Skin of body (tissue), 2 donors: Measurements from ENCODE around the gene MAGEA11. TPM values are rescaled to one million over a fixed set of nuclear protein-coding genes. Genes with fewer than 3 reads are reported as not detected.
"Not testable (repeated sequence)": the region's sequence is repeated elsewhere in the genome, so short reads cannot be mapped to it uniquely, and the experiment has no call there.

Source experiments
- DNase-seq: peaks from one replicate; lab custom pipeline; 2025; lab: John Stamatoyannopoulos, UW
- total RNA-seq: library from RNA; depleted of rRNA; stranded (reverse); fragments of >200 nt; gene quantifications from one replicate; pipeline ENCODE4 v1.2.3, GENCODE V29; 2014

The MAGEA11 gene
- total RNA-seq, result not detected

DNA sequence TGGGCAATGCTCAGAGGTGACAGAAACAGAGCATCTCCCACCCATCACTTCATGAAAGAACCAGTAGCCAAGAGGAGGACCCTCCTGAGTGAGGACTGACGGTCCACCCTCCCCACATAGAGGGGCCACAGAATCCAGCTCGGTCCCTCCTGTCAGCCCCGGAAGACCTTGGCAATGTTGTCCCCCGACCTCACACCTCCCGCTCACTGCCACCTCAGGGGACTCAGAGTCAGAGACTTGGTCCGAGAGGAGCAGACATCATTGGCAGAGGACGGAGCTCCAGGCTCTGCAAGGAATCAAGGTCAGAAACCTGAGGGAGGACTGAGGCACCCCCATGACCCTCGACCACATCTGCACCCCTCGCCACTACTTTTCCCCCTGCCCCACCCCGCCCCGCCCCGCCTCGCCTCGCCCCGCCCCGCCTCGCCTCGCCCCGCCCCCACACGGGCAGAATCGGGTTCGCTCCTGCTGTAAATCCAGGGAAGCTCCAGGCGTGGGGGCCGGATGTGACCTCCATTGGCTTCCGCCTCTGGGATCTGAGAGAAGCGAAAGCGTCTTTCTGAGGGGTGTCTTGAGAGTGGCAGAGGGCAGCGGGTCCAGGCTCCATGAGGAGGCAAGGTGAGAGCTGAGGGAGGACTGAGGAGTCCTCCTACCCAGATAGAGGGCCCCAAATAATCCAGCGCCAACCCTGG lies at the start of gene MAGEA11:
MAGEA11 (plus strand) TSS at position 516 of the 692 bp plus-strand sequence. CDS start 1,100 bp downstream, outside the sequence.
- no peak for DNase-seq

DNA sequence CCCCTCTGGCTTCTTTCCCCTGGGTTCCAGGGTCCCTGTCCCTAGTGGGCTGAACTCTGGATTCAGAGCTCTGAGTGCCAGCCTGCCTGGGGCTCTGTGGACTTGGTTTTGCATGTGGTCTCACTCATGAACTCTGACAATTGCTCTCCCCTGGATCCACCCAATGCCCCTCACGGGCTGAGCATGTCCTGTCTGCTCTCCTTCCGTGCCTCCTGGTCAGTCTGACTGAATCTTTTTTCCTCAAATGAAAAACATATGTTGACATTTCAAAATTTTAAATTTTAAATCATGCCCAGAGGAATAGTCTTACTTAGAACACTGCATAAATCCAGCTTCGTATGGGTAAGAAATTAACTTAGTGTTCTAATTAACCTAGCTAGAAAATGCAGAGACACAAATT lies 36.8 kb upstream of the MAGEA11 start:
- not testable (repeated sequence) for DNase-seq

- DNase-seq, result not testable (repeated sequence)
Measured at GRCh38 chrX:149675554-149675953, 36.3 kb upstream of the MAGEA11 start.

DNA sequence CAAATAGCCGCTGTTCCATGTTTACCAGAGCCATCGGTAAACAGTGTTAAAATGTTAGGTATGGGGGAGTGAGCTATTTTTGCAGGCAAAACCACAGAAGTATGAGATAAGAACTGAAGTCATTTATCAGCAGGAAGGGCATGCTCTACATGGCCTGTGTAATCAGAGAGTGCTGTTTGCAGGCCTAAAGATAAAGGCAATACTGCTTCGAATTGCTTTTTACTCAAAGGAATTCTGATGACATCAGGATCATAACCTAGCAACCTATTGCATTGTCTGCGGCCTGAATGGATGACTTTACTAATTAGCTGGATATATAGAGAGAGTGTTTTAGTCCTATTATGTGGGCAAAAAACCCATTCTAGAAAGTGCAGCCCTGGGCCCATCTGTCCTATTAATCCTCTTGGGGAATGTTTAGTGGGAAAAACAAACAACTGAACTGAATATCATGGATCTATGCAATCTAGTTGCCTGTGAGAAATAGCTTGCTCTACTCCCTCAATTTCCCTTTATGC lies 32.6 kb upstream of the MAGEA11 start:
- not testable (repeated sequence) for DNase-seq

DNA sequence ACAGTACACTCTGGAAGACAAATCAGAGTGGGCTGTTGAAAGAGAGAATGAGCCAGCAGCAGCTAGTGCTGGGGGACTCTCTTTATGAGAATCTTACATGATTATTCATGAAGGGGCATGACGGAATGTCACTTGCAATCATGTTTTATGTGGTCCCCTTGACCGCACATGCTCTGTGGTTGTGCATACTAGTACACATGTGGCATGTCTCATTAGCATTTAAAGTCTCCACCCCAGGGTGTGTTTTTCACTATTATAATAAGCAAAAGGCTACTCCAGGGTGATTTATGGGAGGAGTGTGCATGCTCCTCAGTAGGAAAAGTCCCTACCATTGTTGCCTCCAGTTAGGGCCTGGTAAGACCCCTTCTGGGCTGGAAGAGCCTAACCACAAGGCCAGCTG lies 30.7 kb upstream of the MAGEA11 start:
- DNase-seq, result no peak

DNA sequence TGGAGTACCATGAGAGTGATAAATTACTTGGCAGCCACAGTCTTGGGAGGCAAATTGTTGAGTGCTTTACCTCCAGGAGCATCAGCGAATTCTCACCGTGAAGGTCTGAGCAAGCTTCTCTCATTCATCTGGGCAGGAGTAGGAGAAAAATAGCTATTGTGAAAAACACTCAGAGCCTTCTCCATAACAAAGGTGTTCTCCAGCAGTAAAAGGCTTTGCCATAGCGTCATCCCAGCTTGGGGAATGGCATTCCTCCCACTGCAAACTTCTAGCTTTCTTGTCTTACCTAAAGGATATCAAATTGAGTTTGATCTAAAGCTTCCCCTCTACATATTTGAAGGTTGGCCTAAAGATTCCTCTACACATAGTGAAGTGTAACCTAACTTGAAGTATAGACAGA lies 29.8 kb upstream of the MAGEA11 start:
- no peak for DNase-seq

GRCh38 chrX:149682956-149683947 lies 28.6 kb upstream of the MAGEA11 start:
- DNase-seq, result no peak

- DNase-seq, result no peak
Measured at GRCh38 chrX:149683966-149684730, 27.7 kb upstream of the MAGEA11 start.

GRCh38 chrX:149687991-149688390 lies 23.9 kb upstream of the MAGEA11 start:
- DNase-seq, result no peak

GRCh38 chrX:149688552-149688951 lies 23.3 kb upstream of the MAGEA11 start:
- no peak for DNase-seq

- no peak for DNase-seq
Measured at GRCh38 chrX:149691794-149692193, 20.1 kb upstream of the MAGEA11 start.

DNA sequence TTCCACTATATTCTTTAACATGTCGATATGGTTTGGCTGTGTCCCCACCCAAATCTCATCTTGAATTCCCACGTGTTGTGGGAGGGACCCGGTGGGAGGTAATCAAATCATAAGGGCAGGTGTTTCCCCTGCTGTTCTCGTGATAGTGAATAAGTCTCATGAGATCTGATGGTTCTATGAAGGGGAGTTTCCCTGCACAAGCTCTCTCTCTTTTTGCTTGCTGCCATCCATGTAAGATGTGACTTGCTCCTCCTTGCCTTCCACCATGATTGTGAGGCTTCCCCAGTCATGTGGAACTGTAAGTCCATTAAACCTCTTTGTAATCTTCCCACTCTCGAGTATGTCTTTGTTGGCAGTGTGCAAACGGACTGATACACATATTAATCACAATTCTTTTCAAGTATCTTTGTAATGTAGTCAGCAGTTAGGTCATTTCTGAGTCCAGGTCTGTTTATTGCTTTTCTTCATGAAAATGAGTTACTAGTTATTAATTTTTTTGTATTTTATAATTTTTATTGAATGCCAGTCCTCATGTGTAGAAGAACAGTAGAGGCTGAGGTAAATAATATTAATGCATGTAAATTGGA lies 19.1 kb upstream of the MAGEA11 start:
- DNase-seq, result not testable (repeated sequence)

GRCh38 chrX:149699761-149700160 lies 12.1 kb upstream of the MAGEA11 start:
- DNase-seq, result no peak

DNA sequence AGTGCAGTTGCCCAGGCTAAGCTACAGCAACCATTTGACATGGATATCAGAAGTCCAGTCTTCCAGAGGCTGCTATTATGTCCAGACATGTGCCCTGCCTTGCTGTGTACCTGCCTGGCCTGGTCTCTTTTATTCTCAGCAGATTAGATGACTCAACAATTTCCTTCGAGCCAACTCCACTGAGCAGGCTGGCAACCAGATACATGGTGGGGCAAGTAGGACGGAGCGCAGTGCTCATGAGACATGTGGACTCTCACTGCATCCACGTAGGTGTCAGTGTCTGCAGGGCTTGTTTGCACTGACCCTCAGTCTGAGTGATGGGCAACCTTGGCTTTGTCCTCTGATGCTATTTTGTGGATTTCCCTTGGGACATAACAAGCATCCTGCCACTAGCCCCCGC lies 7.2 kb upstream of the MAGEA11 start:
- no peak for DNase-seq

DNA sequence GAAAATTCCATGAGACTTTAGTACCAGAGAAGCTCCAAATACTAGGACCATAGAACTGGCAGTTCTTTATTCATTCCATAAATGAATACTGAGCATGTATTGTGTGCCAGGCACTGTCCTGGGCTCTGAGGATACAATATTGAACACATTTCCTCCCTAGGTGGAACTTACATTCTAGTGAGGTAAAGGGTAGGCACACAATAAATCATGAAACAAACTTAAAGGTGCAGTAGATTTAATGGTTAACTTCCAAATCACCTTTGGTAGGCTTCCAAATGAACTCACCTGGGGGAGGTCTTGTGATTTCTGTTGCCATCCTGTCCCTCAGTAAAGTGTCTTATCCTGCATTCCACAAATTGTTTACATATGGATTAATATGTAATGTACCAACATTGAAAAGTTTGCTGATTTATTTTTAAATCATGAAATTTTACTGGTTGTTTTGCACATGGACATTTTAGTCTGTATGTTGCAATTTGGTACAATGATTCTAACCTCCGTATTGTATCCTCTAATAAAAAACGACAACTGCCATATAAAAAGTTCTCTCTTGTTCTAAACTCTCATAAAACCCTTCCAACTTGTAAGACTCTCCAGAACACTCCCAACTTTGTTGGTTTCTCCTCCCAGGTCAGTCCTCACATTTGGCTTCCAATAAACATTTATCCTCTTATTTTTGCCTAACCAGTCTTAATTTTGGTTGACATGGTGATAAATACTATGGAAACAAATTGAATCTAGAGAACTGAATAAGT lies 4.5 kb upstream of the MAGEA11 start:
- no peak for DNase-seq

GRCh38 chrX:149712831-149713230 lies 971 bp downstream of the MAGEA11 start:
- no peak for DNase-seq

DNA sequence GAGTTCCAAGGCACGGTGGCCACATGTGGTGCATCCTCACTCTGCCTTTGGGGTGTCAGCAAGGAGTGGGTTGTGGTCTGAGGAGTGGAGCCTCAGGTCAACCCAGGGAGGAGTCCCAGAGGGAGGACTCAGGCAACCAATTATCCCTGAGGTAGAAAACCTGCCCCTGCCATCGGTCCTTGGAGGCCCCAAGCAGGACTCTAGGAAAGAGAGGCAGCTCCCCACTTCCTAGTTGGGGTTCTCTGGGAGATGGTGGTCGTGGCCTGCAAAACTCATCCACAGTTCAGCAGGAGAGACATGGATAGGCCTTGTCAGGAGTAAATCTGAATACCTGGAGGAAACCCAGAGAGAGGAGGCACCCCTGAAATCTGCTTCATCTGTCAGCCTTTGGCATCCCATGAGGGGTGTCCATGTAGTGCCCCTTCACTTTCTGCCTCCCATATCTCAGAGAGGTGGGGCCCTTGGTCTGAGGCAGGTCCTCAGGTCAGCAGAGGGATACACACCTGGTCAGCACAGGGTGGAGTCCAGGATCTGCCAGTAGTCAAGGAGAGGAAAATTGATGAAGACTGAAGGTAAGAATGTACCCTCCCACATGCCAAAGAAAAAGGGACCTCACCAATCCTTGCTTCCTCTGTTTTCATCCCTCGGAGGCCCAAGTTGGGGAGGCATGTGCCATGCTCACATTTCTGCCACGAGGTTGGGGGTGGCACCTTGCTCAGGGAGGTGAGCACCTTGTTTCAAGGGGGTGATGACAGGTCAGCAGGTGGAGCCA lies 1.6 kb downstream of the MAGEA11 start:
- no peak for DNase-seq

- no peak for DNase-seq
Measured at GRCh38 chrX:149715468-149715867, 3.6 kb downstream of the MAGEA11 start.

DNA sequence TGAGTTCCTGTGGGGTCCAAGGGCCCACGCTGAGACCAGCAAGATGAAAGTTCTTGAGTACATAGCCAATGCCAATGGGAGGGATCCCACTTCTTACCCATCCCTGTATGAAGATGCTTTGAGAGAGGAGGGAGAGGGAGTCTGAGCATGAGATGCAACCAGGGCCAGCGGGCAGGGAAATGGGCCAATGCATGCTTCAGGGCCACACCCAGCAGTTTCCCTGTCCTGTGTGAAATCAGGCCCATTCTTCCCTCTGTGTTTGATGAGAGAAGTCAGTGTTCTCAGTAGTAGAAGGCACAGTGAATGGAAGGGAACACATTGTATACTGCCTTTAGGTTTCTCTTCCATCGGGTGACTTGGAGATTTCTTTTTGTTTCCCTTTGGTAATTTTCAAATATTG lies 4.8 kb downstream of the MAGEA11 start:
- DNase-seq, result no peak

GRCh38 chrX:149717803-149718202 lies 5.9 kb downstream of the MAGEA11 start:
- DNase-seq, result no peak
